NAMALWA (cell line): Measurements from ENCODE around the gene SPATA2L.

ENCODE experiments used
- DNase-seq: peaks from one replicate; pipeline ENCODE4 v3.0.0-alpha.2; 2015; ENCODE audit warnings: low spot score

The SPATA2L gene

GRCh38 chr16:89701425-89702406 lies at the start of gene SPATA2L:
Gene SPATA2L, minus strand, starts transcription at chr16:89701705. Its CDS starts 473 bp downstream, at chr16:89701232.
- peak; percentile 97 for DNase-seq

GRCh38 chr16:89749637-89750036 lies 48.1 kb upstream of the SPATA2L start:
- DNase-seq: no peak

GRCh38 chr16:89748921-89749320 lies 47.4 kb upstream of the SPATA2L start:
- no peak for DNase-seq

- DNase-seq: no peak
Measured at GRCh38 chr16:89748076-89748475, 46.6 kb upstream of the SPATA2L start.

- no peak for DNase-seq
Measured at GRCh38 chr16:89746043-89746442, 44.5 kb upstream of the SPATA2L start.

- DNase-seq: no peak
Measured at GRCh38 chr16:89744813-89745212, 43.3 kb upstream of the SPATA2L start.

GRCh38 chr16:89742948-89743347 lies 41.4 kb upstream of the SPATA2L start:
- no peak for DNase-seq

GRCh38 chr16:89741342-89742014 lies 40.0 kb upstream of the SPATA2L start:
- DNase-seq: no peak

- no peak for DNase-seq
Measured at GRCh38 chr16:89739383-89739782, 37.9 kb upstream of the SPATA2L start.

GRCh38 chr16:89738538-89739317 lies 37.2 kb upstream of the SPATA2L start:
- no peak for DNase-seq

- DNase-seq: no peak
Measured at GRCh38 chr16:89738072-89738377, 36.5 kb upstream of the SPATA2L start.

GRCh38 chr16:89737341-89738071 lies 36.0 kb upstream of the SPATA2L start:
- no peak for DNase-seq

GRCh38 chr16:89736554-89736953 lies 35.0 kb upstream of the SPATA2L start:
- DNase-seq: no peak

- no peak for DNase-seq
Measured at GRCh38 chr16:89733792-89734191, 32.3 kb upstream of the SPATA2L start.

GRCh38 chr16:89733322-89733721 lies 31.8 kb upstream of the SPATA2L start:
- DNase-seq: no peak

- DNase-seq: no peak
Measured at GRCh38 chr16:89732918-89733242, 31.4 kb upstream of the SPATA2L start.

- DNase-seq: no peak
Measured at GRCh38 chr16:89732142-89732917, 30.8 kb upstream of the SPATA2L start.

- no peak for DNase-seq
Measured at GRCh38 chr16:89730610-89731234, 29.2 kb upstream of the SPATA2L start.

GRCh38 chr16:89729863-89730593 lies 28.5 kb upstream of the SPATA2L start:
- no peak for DNase-seq

GRCh38 chr16:89729293-89729692 lies 27.8 kb upstream of the SPATA2L start:
- no peak for DNase-seq
